ENCODE results near the gene HPS6.

- TF ChIP-seq ZNF565 (CRISPR knock-in tag; conservative IDR thresholded peaks at IDR 0.05; ENCODE audit: low read depth) (no peak), POU6F1 (CRISPR knock-in tag; IDR thresholded peaks at IDR 0.05; ENCODE audit: borderline replicate concordance, low read depth) (no peak), PATZ1 (CRISPR knock-in tag; IDR thresholded peaks at IDR 0.05; ENCODE audit: borderline replicate concordance) (no peak), TCF4 (CRISPR knock-in tag; IDR thresholded peaks at IDR 0.05; ENCODE audit: borderline replicate concordance) (no peak), CSRNP3 (CRISPR knock-in tag; IDR thresholded peaks at IDR 0.05) (no peak), RARB (CRISPR knock-in tag; IDR thresholded peaks at IDR 0.05) (no peak), ZFP30 (CRISPR knock-in tag; IDR thresholded peaks at IDR 0.05) (no peak), ZFP3 (CRISPR knock-in tag; IDR thresholded peaks at IDR 0.05) (no peak), CSDC2 (CRISPR knock-in tag; IDR thresholded peaks at IDR 0.05) (no peak), ZNF8 (CRISPR knock-in tag; IDR thresholded peaks at IDR 0.05) (no peak)
Measured at GRCh38 chr10:102040305-102041050, 24.7 kb upstream of the HPS6 start.

All from SK-N-SH treated with all-trans-retinoic acid at 6 μM for 48 hours (cell line).